GM12878 (cell line): ENCODE data around the gene PDIA5. TPM values are rescaled to one million over a fixed set of nuclear protein-coding genes. Genes with fewer than 3 reads are reported as not detected.

Experiments
- ATAC-seq: fragments of 200-7000 bp; cut with Tn5 transposase; 3 replicates; pipeline ENCODE4 v1.9.1; 2020; ENCODE audit warnings: mild to moderate bottlenecking, moderate library complexity
- BruUV-seq: library from RNA; stranded (reverse); fragments of 400-500 nt; replicated peaks from 2 replicates; lab custom pipeline; 2021; lab: Mats Ljungman, UMichigan
- CTCF ChIA-PET: fragments of 300-600 bp; sonication (Branson Sonifier 250); formaldehyde crosslinking; extraction: SDS; loops from one replicate; lab custom pipeline; 2021; ENCODE audit warnings: inconsistent platforms; lab: Yijun Ruan, JAX
- POLR2A ChIA-PET: fragments of 350-600 bp; formaldehyde crosslinking; extraction: SDS; loops from one replicate; lab custom pipeline; 2021; ENCODE audit warnings: inconsistent platforms; lab: Charles Lee
- RAD21 ChIA-PET: fragments of 300-600 bp; sonication (Branson Sonifier 250); formaldehyde crosslinking; loops from one replicate; lab custom pipeline; 2023; ENCODE audit warnings: antibody characterized with exemption; ENCODE audit not compliant: unreplicated experiment; lab: Charles Lee
- SMC1A ChIA-PET: fragments of 300-600 bp; sonication (Branson Sonifier 250); formaldehyde crosslinking; loops from one replicate; lab custom pipeline; 2023; ENCODE audit not compliant: unreplicated experiment, uncharacterized antibody; lab: Charles Lee
- DNase-seq: peaks from one replicate; pipeline ENCODE4 v3.0.0-alpha.2; 2011; ENCODE audit warnings: low read depth, low spot score
- FAIRE-seq: peaks from 3 replicates; lab custom pipeline; 2011; peaks lifted over from hg19 to GRCh38; lab: Jason Lieb, UNC
- H2AFZ ChIP-seq: 2 replicates; pipeline ENCODE4 v1.6.0; 2011; ENCODE audit warnings: low read depth, low read length, control low read depth; ENCODE audit not compliant: control insufficient read depth
- H3K27ac ChIP-seq: 2 replicates; pipeline ENCODE4 v1.5.1; 2011; ENCODE audit warnings: control low read depth; ENCODE audit not compliant: control insufficient read depth, insufficient read depth
- H3K27me3 ChIP-seq, 2 experiments: replicated peaks in 1 of 2; 2 replicates each; pipeline versions ENCODE4 v1.6.0 to v1.6.1; 2011; ENCODE audit warnings: low read length in 1 of 2; ENCODE audit not compliant: control insufficient read depth in 2 of 2, insufficient read depth in 2 of 2
- H3K36me3 ChIP-seq, 2 experiments: 2 replicates each; pipeline ENCODE4 v1.5.1; 2011; ENCODE audit warnings: low read length in 1 of 2; ENCODE audit not compliant: control insufficient read depth in 2 of 2, insufficient read depth in 2 of 2
- H3K4me1 ChIP-seq: 2 replicates; pipeline ENCODE4 v1.6.1; 2011; ENCODE audit warnings: mild to moderate bottlenecking, low read length, moderate library complexity, mixed read lengths; ENCODE audit not compliant: control insufficient read depth, insufficient read depth
- H3K4me2 ChIP-seq: 2 replicates; pipeline ENCODE4 v1.6.0; 2011; ENCODE audit warnings: control low read depth; ENCODE audit not compliant: control insufficient read depth, insufficient read depth
- H3K4me3 ChIP-seq: fragments of 200-600 bp; sonication (generic); 2 replicates; pipeline ENCODE4 v1.5.1; 2016
- H3K79me2 ChIP-seq: 2 replicates; pipeline ENCODE4 v1.6.0; 2011; ENCODE audit warnings: low read length; ENCODE audit not compliant: control insufficient read depth, insufficient read depth
- H3K9ac ChIP-seq: 2 replicates; pipeline ENCODE4 v1.8.0; 2011; ENCODE audit warnings: low read length, control low read depth, mixed read lengths; ENCODE audit not compliant: control insufficient read depth, insufficient read depth
- H3K9me3 ChIP-seq: replicated peaks from 3 replicates; pipeline ENCODE4 v1.5.1; 2011; ENCODE audit warnings: mild to moderate bottlenecking, low read length; ENCODE audit not compliant: control insufficient read depth, insufficient read depth
- H4K20me1 ChIP-seq: 2 replicates; pipeline ENCODE4 v1.6.0; 2011; ENCODE audit not compliant: control insufficient read depth, insufficient read depth
- ASH2L ChIP-seq: fragments of 300-600, 200-600 bp; sonication (generic); IDR thresholded peaks from 2 replicates; pipeline ENCODE4 v1.6.1; 2017; ENCODE audit warnings: low read depth, mild to moderate bottlenecking, borderline replicate concordance
- CREB1 ChIP-seq: IDR thresholded peaks from 2 replicates; pipeline ENCODE4 v1.6.1; 2012; ENCODE audit warnings: low read depth, mild to moderate bottlenecking, inconsistent platforms
- DPF2 ChIP-seq: fragments of 450-650 bp; IDR thresholded peaks from 2 replicates; pipeline ENCODE4 v1.6.1; 2017; ENCODE audit warnings: mild to moderate bottlenecking
- EED ChIP-seq: sonication (generic); IDR thresholded peaks from 2 replicates; pipeline ENCODE4 v1.6.1; 2016; ENCODE audit warnings: antibody characterized with exemption, low read depth
- GATAD2B ChIP-seq: fragments of 450-650 bp; conservative IDR thresholded peaks from 2 replicates; pipeline ENCODE4 v1.6.1; 2017; ENCODE audit warnings: low read depth, mild to moderate bottlenecking, moderate library complexity
- IKZF1 ChIP-seq: fragments of 450-650 bp; conservative IDR thresholded peaks from 2 replicates; pipeline ENCODE4 v1.6.1; 2017; ENCODE audit warnings: antibody characterized with exemption, mild to moderate bottlenecking
- JUND ChIP-seq: IDR thresholded peaks from 2 replicates; pipeline ENCODE4 v1.6.1; 2012; ENCODE audit warnings: low read depth, mild to moderate bottlenecking, low read length, improper control_type of control experiment, moderate library complexity
- NR2C2 ChIP-seq: IDR thresholded peaks from 2 replicates; pipeline ENCODE4 v1.6.1; 2011; ENCODE audit warnings: borderline replicate concordance, low read depth; ENCODE audit not compliant: control insufficient read depth, insufficient read length
- PAX8 ChIP-seq: fragments of 450-650 bp; IDR thresholded peaks from 2 replicates; pipeline ENCODE4 v1.6.1; 2017; ENCODE audit warnings: mild to moderate bottlenecking, moderate library complexity
- RELA ChIP-seq: fragments of 450-650 bp; IDR thresholded peaks from 2 replicates; pipeline ENCODE4 v1.8.0; 2014; ENCODE audit warnings: borderline replicate concordance; ENCODE audit not compliant: partially characterized antibody
- SIN3A ChIP-seq: IDR thresholded peaks from 2 replicates; pipeline ENCODE4 v1.6.1; 2012; ENCODE audit warnings: low read depth, low read length, improper control_type of control experiment
- STAT1 ChIP-seq: fragments of 450-650 bp; conservative IDR thresholded peaks from 2 replicates; pipeline ENCODE4 v1.6.1; 2014; ENCODE audit warnings: antibody characterized with exemption, mild to moderate bottlenecking
- YY1 ChIP-seq: IDR thresholded peaks from 2 replicates; pipeline ENCODE4 v1.6.1; 2011; ENCODE audit warnings: low read depth, mild to moderate bottlenecking, low read length
- WGBS: methylation state at CpG from one replicate; pipeline ENCODE4 v1.1.6; 2016; ENCODE audit warnings: low lambda C conversion rate; ENCODE audit not compliant: insufficient replicate concordance, insufficient coverage; ENCODE audit errors: missing lambda C conversion rate; 5-methylcytosine and 5-hydroxymethylcytosine counted together
- in situ Hi-C: fragments of 300-500 bp; cut with MboI; formaldehyde crosslinking; loops from 9 replicates; pipeline ENCODE4 v1.14.3; 2018; ENCODE audit warnings: mixed read lengths
- intact Hi-C: fragments of 100-400 bp; cut with micrococcal nuclease; formaldehyde crosslinking; loops from one replicate; pipeline ENCODE4 v1.14.2; 2022; ENCODE audit not compliant: unreplicated experiment
- polyA plus RNA-seq, 11 experiments: library from polyadenylated mRNA; depleted of rRNA in 4 of 11; unstranded in 6 of 11; stranded (reverse) in 5 of 11; fragments of >200 nt; fragmentation: Nextera tagmentation in 4 of 11; fragmentation: Illumina TruSeq in 1 of 11; extraction: Ambion mirVana in 4 of 11; extraction: Trizol in 1 of 11; gene quantifications; 1 replicate in 1 of 11; 2 replicates in 10 of 11; pipeline versions ENCODE4 v1.2.1 to v1.2.3, GENCODE V29; 2011 to 2016; ENCODE audit warnings: inconsistent platforms in 2 of 11, missing spikeins in 2 of 11, low read depth in 1 of 11
- total RNA-seq, 4 experiments: library from RNA; depleted of rRNA in 3 of 4; stranded (reverse); fragments of >200 nt in 3 of 4; fragmentation: Illumina TruSeq in 1 of 4; extraction: Trizol in 1 of 4; gene quantifications; 2 replicates each; pipeline versions ENCODE4 v1.2.1 to v1.2.3, GENCODE V29; 2013 to 2021
- TF ChIP-seq, protein P1 (sequence below): fragments of 450-650 bp; IDR thresholded peaks from 2 replicates; pipeline ENCODE4 v1.6.1; 2016; ENCODE audit warnings: mild to moderate bottlenecking
- TF ChIP-seq, protein P2 (sequence below): fragments of 450-650 bp; IDR thresholded peaks from 2 replicates; pipeline ENCODE4 v1.6.1; 2017; ENCODE audit warnings: mild to moderate bottlenecking, moderate library complexity
- TF ChIP-seq, protein P3 (sequence below): fragments of 450-650 bp; IDR thresholded peaks from 2 replicates; pipeline ENCODE4 v1.6.1; 2018; ENCODE audit warnings: mild to moderate bottlenecking, low read depth, moderate library complexity; ENCODE audit not compliant: partially characterized antibody
- TF ChIP-seq, protein P4 (sequence below): IDR thresholded peaks from 2 replicates; pipeline ENCODE4 v1.6.1; 2011; ENCODE audit warnings: borderline replicate concordance, low read depth, mild to moderate bottlenecking, moderate library complexity, mixed read lengths, low read length; ENCODE audit not compliant: insufficient read depth; ENCODE audit errors: extremely low read length

The PDIA5 gene
- total and polyA plus RNA-seq, 10 of the 15 experiments (the other 5 are each of a cell fraction or from before 2014, with no cell fraction given), result 4.1 to 24.8 (median 19.2) TPM

DNA sequence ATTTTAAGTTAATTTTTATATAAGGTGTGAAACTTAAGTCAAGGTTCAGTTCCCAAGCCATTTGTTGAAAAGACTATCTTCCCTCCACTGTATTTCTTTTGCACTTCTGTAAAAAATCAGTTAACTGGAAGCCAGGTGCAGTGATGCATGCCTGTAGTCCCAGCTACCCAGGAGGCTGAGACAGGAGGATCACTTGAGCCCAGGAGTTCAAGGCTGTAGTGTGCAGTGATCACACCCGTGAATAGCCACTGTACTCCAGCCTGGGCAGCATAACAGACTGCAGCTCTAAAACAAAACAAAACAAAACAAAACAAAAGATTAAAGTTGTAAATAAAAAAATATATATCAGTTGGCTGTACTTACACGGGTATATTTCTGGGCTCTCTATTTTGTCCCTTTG is 101.8 kb downstream of the PDIA5 start:
- Histone ChIP-seq H3K9me3 (no peaks in the 10 kb centered on the region), H4K20me1 (no peaks in the 10 kb centered on the region), H3K4me1 (no peaks in the 10 kb centered on the region), H3K4me2 (no peak overlapping the region), H2AFZ (no peak overlapping the region), H3K27ac (no peak overlapping the region), H3K79me2 (no peaks in the 10 kb centered on the region), H3K27me3 (no peaks in the 10 kb centered on the region), H3K4me3 (no peak overlapping the region), H3K36me3 (peaks cover 0 to 4% of the 10 kb centered on the region in 2 experiments; a peak in 2 of 4 replicates), H3K9ac (no peak overlapping the region)
- BruUV-seq, result no TSS peak
- POLR2A ChIA-PET, result no interaction called here
- in situ Hi-C loops, result no loop called here
- FAIRE-seq (no peak), ATAC-seq (no peak), DNase-seq (no peak)
- SMC1A ChIA-PET, result interaction anchor here (0.9 to 1.1 kb wide), 3 partner anchors 9 to 33 kb away, joined by 3 read pairs; partner anchors contain the start of gene SEC22A
- WGBS, result 50% methylated on average over 2 of the region's 2 CpGs
- intact Hi-C loops, result no loop called here
- CTCF ChIA-PET, result no interaction called here
- RAD21 ChIA-PET, result no interaction called here
- TF ChIP-seq ASH2L (no peak), DPF2 (no peak), GATAD2B (no peak), YY1 (no peak), IKZF1 (no peak), SIN3A (no peak), CREB1 (no peak), RELA (no peak), EED (no peak), STAT1 (no peak), JUND (no peak), NR2C2 (no peak), PAX8 (no peak)
- TF ChIP-seq, protein P1, sequence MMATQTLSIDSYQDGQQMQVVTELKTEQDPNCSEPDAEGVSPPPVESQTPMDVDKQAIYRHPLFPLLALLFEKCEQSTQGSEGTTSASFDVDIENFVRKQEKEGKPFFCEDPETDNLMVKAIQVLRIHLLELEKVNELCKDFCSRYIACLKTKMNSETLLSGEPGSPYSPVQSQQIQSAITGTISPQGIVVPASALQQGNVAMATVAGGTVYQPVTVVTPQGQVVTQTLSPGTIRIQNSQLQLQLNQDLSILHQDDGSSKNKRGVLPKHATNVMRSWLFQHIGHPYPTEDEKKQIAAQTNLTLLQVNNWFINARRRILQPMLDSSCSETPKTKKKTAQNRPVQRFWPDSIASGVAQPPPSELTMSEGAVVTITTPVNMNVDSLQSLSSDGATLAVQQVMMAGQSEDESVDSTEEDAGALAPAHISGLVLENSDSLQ, result no peak
- TF ChIP-seq, protein P2, sequence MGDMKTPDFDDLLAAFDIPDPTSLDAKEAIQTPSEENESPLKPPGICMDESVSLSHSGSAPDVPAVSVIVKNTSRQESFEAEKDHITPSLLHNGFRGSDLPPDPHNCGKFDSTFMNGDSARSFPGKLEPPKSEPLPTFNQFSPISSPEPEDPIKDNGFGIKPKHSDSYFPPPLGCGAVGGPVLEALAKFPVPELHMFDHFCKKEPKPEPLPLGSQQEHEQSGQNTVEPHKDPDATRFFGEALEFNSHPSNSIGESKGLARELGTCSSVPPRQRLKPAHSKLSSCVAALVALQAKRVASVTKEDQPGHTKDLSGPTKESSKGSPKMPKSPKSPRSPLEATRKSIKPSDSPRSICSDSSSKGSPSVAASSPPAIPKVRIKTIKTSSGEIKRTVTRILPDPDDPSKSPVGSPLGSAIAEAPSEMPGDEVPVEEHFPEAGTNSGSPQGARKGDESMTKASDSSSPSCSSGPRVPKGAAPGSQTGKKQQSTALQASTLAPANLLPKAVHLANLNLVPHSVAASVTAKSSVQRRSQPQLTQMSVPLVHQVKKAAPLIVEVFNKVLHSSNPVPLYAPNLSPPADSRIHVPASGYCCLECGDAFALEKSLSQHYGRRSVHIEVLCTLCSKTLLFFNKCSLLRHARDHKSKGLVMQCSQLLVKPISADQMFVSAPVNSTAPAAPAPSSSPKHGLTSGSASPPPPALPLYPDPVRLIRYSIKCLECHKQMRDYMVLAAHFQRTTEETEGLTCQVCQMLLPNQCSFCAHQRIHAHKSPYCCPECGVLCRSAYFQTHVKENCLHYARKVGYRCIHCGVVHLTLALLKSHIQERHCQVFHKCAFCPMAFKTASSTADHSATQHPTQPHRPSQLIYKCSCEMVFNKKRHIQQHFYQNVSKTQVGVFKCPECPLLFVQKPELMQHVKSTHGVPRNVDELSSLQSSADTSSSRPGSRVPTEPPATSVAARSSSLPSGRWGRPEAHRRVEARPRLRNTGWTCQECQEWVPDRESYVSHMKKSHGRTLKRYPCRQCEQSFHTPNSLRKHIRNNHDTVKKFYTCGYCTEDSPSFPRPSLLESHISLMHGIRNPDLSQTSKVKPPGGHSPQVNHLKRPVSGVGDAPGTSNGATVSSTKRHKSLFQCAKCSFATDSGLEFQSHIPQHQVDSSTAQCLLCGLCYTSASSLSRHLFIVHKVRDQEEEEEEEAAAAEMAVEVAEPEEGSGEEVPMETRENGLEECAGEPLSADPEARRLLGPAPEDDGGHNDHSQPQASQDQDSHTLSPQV, result no peak
- TF ChIP-seq, protein P3, sequence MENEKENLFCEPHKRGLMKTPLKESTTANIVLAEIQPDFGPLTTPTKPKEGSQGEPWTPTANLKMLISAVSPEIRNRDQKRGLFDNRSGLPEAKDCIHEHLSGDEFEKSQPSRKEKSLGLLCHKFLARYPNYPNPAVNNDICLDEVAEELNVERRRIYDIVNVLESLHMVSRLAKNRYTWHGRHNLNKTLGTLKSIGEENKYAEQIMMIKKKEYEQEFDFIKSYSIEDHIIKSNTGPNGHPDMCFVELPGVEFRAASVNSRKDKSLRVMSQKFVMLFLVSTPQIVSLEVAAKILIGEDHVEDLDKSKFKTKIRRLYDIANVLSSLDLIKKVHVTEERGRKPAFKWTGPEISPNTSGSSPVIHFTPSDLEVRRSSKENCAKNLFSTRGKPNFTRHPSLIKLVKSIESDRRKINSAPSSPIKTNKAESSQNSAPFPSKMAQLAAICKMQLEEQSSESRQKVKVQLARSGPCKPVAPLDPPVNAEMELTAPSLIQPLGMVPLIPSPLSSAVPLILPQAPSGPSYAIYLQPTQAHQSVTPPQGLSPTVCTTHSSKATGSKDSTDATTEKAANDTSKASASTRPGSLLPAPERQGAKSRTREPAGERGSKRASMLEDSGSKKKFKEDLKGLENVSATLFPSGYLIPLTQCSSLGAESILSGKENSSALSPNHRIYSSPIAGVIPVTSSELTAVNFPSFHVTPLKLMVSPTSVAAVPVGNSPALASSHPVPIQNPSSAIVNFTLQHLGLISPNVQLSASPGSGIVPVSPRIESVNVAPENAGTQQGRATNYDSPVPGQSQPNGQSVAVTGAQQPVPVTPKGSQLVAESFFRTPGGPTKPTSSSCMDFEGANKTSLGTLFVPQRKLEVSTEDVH, result no peak
- TF ChIP-seq, protein P4, sequence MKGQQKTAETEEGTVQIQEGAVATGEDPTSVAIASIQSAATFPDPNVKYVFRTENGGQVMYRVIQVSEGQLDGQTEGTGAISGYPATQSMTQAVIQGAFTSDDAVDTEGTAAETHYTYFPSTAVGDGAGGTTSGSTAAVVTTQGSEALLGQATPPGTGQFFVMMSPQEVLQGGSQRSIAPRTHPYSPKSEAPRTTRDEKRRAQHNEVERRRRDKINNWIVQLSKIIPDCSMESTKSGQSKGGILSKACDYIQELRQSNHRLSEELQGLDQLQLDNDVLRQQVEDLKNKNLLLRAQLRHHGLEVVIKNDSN, result no peak
